ENCODE data around the gene PRRC2C. TPM values are rescaled to one million over a fixed set of nuclear protein-coding genes. Genes with fewer than 3 reads are reported as not detected.
A peak's percentile ranks its signal among the peaks of the same experiment; 100 is the strongest.
"Not testable (repeated sequence)": the region's sequence is repeated elsewhere in the genome, so short reads cannot be mapped to it uniquely, and the experiment has no call there.

Gene PRRC2C
- total RNA-seq (31.8 and 50.4 TPM in 2 replicates), polyA plus RNA-seq (48.5 and 56.3 TPM in 2 replicates), polyA minus RNA-seq (ENCODE audit: low replicate concordance) (64.6 and 78.8 TPM in 2 replicates)
- polyA plus RNA-seq (2012): 56.4 and 56.8 TPM in 2 replicates

GRCh38 chr1:171485375-171486047, at the start of gene PRRC2C:
Gene PRRC2C (plus strand): TSS chr1:171485530. CDS start chr1:171512089, 26,559 bp downstream.
- Histone ChIP-seq H3K27me3 (ENCODE audit: control insufficient read depth, insufficient read depth, low read length) (no peaks in the 10 kb centered on the region), H3K27ac (ENCODE audit: insufficient read depth, low read length) (peak within 1 kb of the TSS; percentile 99), H3K4me1 (ENCODE audit: control insufficient read depth, extremely low read depth, insufficient read depth, low read length) (peaks cover 6% of the 10 kb centered on the region), H3K9ac (ENCODE audit: insufficient read depth, low read length) (peak within 1 kb of the TSS; percentile 100), H3K9me3 (ENCODE audit: control insufficient read depth, insufficient read depth, low read depth, low read length) (no peaks in the 10 kb centered on the region), H3K4me3 (replicated peaks in 1 of 4; ENCODE audit: control extremely low read depth in 1 of 4, insufficient read depth in 1 of 4, low read depth in 3 of 4, low read length in 4 of 4) (peak within 1 kb of the TSS; percentile 83 to 100 (median 96)), H3K36me3 (ENCODE audit: control insufficient read depth, insufficient read depth, low read length) (no peaks in the 10 kb centered on the region), H2AFZ (ENCODE audit: low read length) (peak within 1 kb of the TSS; percentile 98), H3K4me2 (ENCODE audit: extremely low read depth, insufficient read depth, low read length) (peak within 1 kb of the TSS; percentile 97), H3K79me2 (ENCODE audit: control insufficient read depth, insufficient read depth, low read length) (peaks cover 51% of the 10 kb centered on the region), H4K20me1 (ENCODE audit: control insufficient read depth, extremely low read depth, insufficient read depth, low read length) (peaks cover 4% of the 10 kb centered on the region)
- no peak for TF ChIP-seq EZH2 (IDR thresholded peaks at IDR 0.05; ENCODE audit: low read length, missing control alignments)
- TF ChIP-seq, protein P1, sequence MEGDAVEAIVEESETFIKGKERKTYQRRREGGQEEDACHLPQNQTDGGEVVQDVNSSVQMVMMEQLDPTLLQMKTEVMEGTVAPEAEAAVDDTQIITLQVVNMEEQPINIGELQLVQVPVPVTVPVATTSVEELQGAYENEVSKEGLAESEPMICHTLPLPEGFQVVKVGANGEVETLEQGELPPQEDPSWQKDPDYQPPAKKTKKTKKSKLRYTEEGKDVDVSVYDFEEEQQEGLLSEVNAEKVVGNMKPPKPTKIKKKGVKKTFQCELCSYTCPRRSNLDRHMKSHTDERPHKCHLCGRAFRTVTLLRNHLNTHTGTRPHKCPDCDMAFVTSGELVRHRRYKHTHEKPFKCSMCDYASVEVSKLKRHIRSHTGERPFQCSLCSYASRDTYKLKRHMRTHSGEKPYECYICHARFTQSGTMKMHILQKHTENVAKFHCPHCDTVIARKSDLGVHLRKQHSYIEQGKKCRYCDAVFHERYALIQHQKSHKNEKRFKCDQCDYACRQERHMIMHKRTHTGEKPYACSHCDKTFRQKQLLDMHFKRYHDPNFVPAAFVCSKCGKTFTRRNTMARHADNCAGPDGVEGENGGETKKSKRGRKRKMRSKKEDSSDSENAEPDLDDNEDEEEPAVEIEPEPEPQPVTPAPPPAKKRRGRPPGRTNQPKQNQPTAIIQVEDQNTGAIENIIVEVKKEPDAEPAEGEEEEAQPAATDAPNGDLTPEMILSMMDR (conservative IDR thresholded peaks at IDR 0.05 in 1 of 2, IDR thresholded peaks at IDR 0.05 in 1 of 2; ENCODE audit: low read depth in 1 of 2, low read length in 2 of 2): peak; percentile 65 to 74
- peak; percentile 98 to 99 for DNase-seq (ENCODE audit: low read depth in 2 of 2)

GRCh38 chr1:171438441-171438840, 46.9 kb upstream of the PRRC2C start:
- no peak overlapping the region for H3K4me2 ChIP-seq (ENCODE audit: extremely low read depth, insufficient read depth, low read length)
- H3K4me1 ChIP-seq (ENCODE audit: control insufficient read depth, extremely low read depth, insufficient read depth, low read length): peaks cover 11% of the 10 kb centered on the region
- DNase-seq (ENCODE audit: low read depth in 2 of 2): peak; percentile 98
- H3K36me3 ChIP-seq (ENCODE audit: control insufficient read depth, insufficient read depth, low read length): no peaks in the 10 kb centered on the region
- no peaks in the 10 kb centered on the region for H3K79me2 ChIP-seq (ENCODE audit: control insufficient read depth, insufficient read depth, low read length)
- no peaks in the 10 kb centered on the region for H3K9me3 ChIP-seq (ENCODE audit: control insufficient read depth, insufficient read depth, low read depth, low read length)
- H3K27ac ChIP-seq (ENCODE audit: insufficient read depth, low read length): peak overlapping the region; percentile 84
- H3K27me3 ChIP-seq (ENCODE audit: control insufficient read depth, insufficient read depth, low read length): no peaks in the 10 kb centered on the region
- H3K9ac ChIP-seq (ENCODE audit: insufficient read depth, low read length): no peak overlapping the region
- H2AFZ ChIP-seq (ENCODE audit: low read length): no peak overlapping the region
- H4K20me1 ChIP-seq (ENCODE audit: control insufficient read depth, extremely low read depth, insufficient read depth, low read length): no peaks in the 10 kb centered on the region
- TF ChIP-seq EZH2 (IDR thresholded peaks at IDR 0.05; ENCODE audit: low read length, missing control alignments): no peak
- TF ChIP-seq, protein P1 (conservative IDR thresholded peaks at IDR 0.05 in 1 of 2, IDR thresholded peaks at IDR 0.05 in 1 of 2; ENCODE audit: low read depth in 1 of 2, low read length in 2 of 2): no peak
- H3K4me3 ChIP-seq (replicated peaks in 1 of 4; ENCODE audit: control extremely low read depth in 1 of 4, insufficient read depth in 1 of 4, low read depth in 3 of 4, low read length in 4 of 4): no peak overlapping the region

DNA sequence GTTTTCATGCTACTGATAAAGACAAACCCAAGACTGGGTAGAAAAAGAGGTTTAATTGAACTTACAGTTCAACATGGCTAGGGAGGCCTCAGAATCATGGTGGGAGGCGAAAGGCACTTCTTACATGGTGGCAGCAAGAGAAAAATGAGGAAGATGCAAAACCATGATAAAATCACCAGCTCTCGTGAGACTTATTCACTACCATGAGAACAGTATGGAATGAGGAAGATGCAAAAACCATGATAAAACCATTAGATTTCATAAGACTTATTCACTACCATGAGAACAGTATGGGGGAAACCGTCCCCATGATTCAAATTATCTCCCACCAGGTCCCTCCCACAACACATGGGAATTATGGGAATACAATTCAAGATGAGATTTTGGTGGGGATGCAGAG, 45.1 kb upstream of the PRRC2C start:
- H3K9ac ChIP-seq (ENCODE audit: insufficient read depth, low read length); H3K27ac ChIP-seq (ENCODE audit: insufficient read depth, low read length); H3K4me1 ChIP-seq (ENCODE audit: control insufficient read depth, extremely low read depth, insufficient read depth, low read length); H3K9me3 ChIP-seq (ENCODE audit: control insufficient read depth, insufficient read depth, low read depth, low read length); H3K4me2 ChIP-seq (ENCODE audit: extremely low read depth, insufficient read depth, low read length); H3K4me3 ChIP-seq (replicated peaks in 1 of 4; ENCODE audit: control extremely low read depth in 1 of 4, insufficient read depth in 1 of 4, low read depth in 3 of 4, low read length in 4 of 4); H2AFZ ChIP-seq (ENCODE audit: low read length); DNase-seq (ENCODE audit: low read depth in 2 of 2); H3K79me2 ChIP-seq (ENCODE audit: control insufficient read depth, insufficient read depth, low read length); H4K20me1 ChIP-seq (ENCODE audit: control insufficient read depth, extremely low read depth, insufficient read depth, low read length); H3K36me3 ChIP-seq (ENCODE audit: control insufficient read depth, insufficient read depth, low read length); H3K27me3 ChIP-seq (ENCODE audit: control insufficient read depth, insufficient read depth, low read length): not testable (repeated sequence)

GRCh38 chr1:171441278-171441895, 43.9 kb upstream of the PRRC2C start:
- H3K4me3 ChIP-seq (replicated peaks in 1 of 4; ENCODE audit: control extremely low read depth in 1 of 4, insufficient read depth in 1 of 4, low read depth in 3 of 4, low read length in 4 of 4); H3K9me3 ChIP-seq (ENCODE audit: control insufficient read depth, insufficient read depth, low read depth, low read length); H3K27me3 ChIP-seq (ENCODE audit: control insufficient read depth, insufficient read depth, low read length); H3K79me2 ChIP-seq (ENCODE audit: control insufficient read depth, insufficient read depth, low read length); H3K4me2 ChIP-seq (ENCODE audit: extremely low read depth, insufficient read depth, low read length); H4K20me1 ChIP-seq (ENCODE audit: control insufficient read depth, extremely low read depth, insufficient read depth, low read length); H2AFZ ChIP-seq (ENCODE audit: low read length); H3K9ac ChIP-seq (ENCODE audit: insufficient read depth, low read length); H3K36me3 ChIP-seq (ENCODE audit: control insufficient read depth, insufficient read depth, low read length); H3K4me1 ChIP-seq (ENCODE audit: control insufficient read depth, extremely low read depth, insufficient read depth, low read length): not testable (repeated sequence)
- peak overlapping the region; percentile 58 for H3K27ac ChIP-seq (ENCODE audit: insufficient read depth, low read length)
- DNase-seq (ENCODE audit: low read depth in 2 of 2): peak; percentile 84 to 94

Measured in fibroblast of lung (primary cell).